HL-60 (cell line): ENCODE measurements around the gene LIG1.

ENCODE experiments used
- DNase-seq, 2 experiments: peaks; one replicate each; pipeline ENCODE4 v3.0.0-alpha.2; 2010 to 2020; ENCODE audit warnings: low read depth in 1 of 2, low spot score in 1 of 2
- H3K27ac ChIP-seq: fragments of 250-450 bp; sonication (Bioruptor Pico); replicated peaks from 2 replicates; pipeline ENCODE4 v1.5.1; 2020; ENCODE audit warnings: mild to moderate bottlenecking, moderate library complexity
- H3K27me3 ChIP-seq: fragments of 250-450 bp; sonication (Bioruptor Pico); 2 replicates; pipeline ENCODE4 v1.5.1; 2021; ENCODE audit warnings: mild to moderate bottlenecking, moderate library complexity; ENCODE audit not compliant: insufficient read depth, poor library complexity, severe bottlenecking
- H3K4me3 ChIP-seq: replicated peaks from 2 replicates; pipeline ENCODE4 v1.5.1; 2011; ENCODE audit warnings: mild to moderate bottlenecking, control low read depth, low read length; ENCODE audit not compliant: insufficient read depth
- GABPA ChIP-seq: IDR thresholded peaks from 2 replicates; pipeline ENCODE4 v1.6.1; 2012; ENCODE audit warnings: low read depth
- POLR2AphosphoS5 ChIP-seq: IDR thresholded peaks from 2 replicates; pipeline ENCODE4 v1.6.1; 2012; ENCODE audit warnings: low read depth
- SPI1 ChIP-seq: IDR thresholded peaks from 2 replicates; pipeline ENCODE4 v1.6.1; 2012; ENCODE audit warnings: low read depth, mild to moderate bottlenecking, borderline replicate concordance
- TF ChIP-seq, protein P1 (sequence below): IDR thresholded peaks from one replicate; pipeline ENCODE4 v1.5.1; 2011; ENCODE audit warnings: low read length, control low read depth, inconsistent platforms; ENCODE audit not compliant: insufficient read depth
- TF ChIP-seq, protein P2 (sequence below): IDR thresholded peaks from 2 replicates; pipeline ENCODE4 v1.6.1; 2012; ENCODE audit warnings: low read depth; ENCODE audit not compliant: insufficient replicate concordance

LIG1 gene

DNA sequence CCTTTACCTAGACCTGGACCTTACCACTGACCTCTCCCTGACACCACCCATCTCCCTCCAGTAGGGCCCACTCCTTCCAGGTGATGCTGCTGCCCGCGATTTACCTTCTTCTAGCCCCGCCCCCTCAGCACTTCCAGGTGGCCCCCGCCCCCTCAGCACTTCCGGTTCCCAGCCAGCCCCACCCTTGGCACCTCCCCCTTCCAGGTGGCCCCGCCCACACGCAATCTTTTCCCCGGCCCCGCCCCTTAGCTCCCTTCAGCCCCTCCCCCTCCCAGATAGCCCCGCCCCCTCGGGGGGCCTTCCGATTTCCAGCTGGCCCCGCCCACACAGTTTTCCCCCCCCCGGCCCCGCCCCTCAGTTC, 586 bp downstream of the LIG1 start:
- Histone ChIP-seq H3K27me3 (no peaks in the 10 kb centered on the region), H3K27ac (peak overlapping the region; percentile 97), H3K4me3 (peak overlapping the region; percentile 98)
- DNase-seq, result peak; percentile 46 to 72
- TF ChIP-seq, protein P1, sequence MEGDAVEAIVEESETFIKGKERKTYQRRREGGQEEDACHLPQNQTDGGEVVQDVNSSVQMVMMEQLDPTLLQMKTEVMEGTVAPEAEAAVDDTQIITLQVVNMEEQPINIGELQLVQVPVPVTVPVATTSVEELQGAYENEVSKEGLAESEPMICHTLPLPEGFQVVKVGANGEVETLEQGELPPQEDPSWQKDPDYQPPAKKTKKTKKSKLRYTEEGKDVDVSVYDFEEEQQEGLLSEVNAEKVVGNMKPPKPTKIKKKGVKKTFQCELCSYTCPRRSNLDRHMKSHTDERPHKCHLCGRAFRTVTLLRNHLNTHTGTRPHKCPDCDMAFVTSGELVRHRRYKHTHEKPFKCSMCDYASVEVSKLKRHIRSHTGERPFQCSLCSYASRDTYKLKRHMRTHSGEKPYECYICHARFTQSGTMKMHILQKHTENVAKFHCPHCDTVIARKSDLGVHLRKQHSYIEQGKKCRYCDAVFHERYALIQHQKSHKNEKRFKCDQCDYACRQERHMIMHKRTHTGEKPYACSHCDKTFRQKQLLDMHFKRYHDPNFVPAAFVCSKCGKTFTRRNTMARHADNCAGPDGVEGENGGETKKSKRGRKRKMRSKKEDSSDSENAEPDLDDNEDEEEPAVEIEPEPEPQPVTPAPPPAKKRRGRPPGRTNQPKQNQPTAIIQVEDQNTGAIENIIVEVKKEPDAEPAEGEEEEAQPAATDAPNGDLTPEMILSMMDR, result no peak
- no peak for TF ChIP-seq POLR2AphosphoS5
- TF ChIP-seq, protein P2, sequence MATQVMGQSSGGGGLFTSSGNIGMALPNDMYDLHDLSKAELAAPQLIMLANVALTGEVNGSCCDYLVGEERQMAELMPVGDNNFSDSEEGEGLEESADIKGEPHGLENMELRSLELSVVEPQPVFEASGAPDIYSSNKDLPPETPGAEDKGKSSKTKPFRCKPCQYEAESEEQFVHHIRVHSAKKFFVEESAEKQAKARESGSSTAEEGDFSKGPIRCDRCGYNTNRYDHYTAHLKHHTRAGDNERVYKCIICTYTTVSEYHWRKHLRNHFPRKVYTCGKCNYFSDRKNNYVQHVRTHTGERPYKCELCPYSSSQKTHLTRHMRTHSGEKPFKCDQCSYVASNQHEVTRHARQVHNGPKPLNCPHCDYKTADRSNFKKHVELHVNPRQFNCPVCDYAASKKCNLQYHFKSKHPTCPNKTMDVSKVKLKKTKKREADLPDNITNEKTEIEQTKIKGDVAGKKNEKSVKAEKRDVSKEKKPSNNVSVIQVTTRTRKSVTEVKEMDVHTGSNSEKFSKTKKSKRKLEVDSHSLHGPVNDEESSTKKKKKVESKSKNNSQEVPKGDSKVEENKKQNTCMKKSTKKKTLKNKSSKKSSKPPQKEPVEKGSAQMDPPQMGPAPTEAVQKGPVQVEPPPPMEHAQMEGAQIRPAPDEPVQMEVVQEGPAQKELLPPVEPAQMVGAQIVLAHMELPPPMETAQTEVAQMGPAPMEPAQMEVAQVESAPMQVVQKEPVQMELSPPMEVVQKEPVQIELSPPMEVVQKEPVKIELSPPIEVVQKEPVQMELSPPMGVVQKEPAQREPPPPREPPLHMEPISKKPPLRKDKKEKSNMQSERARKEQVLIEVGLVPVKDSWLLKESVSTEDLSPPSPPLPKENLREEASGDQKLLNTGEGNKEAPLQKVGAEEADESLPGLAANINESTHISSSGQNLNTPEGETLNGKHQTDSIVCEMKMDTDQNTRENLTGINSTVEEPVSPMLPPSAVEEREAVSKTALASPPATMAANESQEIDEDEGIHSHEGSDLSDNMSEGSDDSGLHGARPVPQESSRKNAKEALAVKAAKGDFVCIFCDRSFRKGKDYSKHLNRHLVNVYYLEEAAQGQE, result no peak
- no peak for TF ChIP-seq GABPA
- TF ChIP-seq SPI1, result no peak

DNA sequence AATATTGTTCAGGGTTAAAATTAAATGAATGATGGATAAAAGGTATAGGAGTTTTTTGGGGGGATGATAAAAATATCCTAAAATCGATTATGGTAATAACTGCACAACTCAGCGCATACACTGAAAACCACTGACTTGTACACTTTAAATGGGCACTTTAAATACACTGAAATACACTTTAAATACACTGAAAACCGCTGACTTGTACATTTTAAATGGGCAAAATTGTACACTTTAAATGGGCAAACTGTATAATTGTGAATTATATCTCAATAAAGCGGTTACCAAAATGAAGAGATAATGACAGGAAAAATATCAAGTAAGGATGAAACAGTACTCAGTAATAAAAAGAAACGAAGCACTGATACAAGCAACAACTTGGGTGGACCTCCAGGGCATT, 1.5 kb downstream of the LIG1 start:
- TF ChIP-seq SPI1 (no peak), GABPA (no peak), POLR2AphosphoS5 (no peak)
- TF ChIP-seq, protein P2, result no peak
- TF ChIP-seq, protein P1, result no peak
- H3K4me3 ChIP-seq, result no peak overlapping the region
- H3K27me3 ChIP-seq, result no peaks in the 10 kb centered on the region
- no peak overlapping the region for H3K27ac ChIP-seq
- DNase-seq, result no peak

DNA sequence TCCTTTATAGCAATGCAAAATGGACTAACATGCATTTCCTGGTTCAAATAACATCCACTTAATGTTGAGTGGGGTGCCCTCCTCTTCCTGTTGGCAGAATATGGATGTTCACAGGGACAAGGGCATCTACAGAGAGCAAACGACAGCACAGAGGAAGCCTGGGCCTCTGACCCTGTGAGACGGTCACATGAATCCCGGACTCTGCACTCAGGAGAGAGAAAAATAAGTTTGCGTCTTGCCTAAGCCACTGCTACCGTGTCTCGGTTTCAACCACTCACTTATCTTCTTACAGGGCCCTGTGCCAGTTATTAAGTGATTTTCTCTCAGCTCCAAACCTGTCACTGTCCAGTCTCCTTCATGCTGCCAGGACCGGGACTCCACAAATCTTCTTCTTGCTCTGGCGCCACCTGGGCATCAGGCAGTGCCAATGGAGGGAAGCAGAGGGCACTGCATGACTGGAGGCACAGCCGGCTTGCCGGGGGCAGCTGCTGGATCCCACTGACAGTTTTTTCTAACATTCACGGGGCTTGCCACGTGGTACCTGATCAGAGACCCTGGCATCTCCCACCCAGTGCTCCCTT, 11.8 kb downstream of the LIG1 start:
- TF ChIP-seq POLR2AphosphoS5, result no peak
- TF ChIP-seq SPI1, result no peak
- TF ChIP-seq, protein P2, result no peak
- TF ChIP-seq GABPA, result no peak
- TF ChIP-seq, protein P1, result no peak
- Histone ChIP-seq H3K27me3 (no peaks in the 10 kb centered on the region), H3K4me3 (no peak overlapping the region), H3K27ac (no peak overlapping the region)
- no peak for DNase-seq
